GM20000 (cell line): ENCODE measurements around the gene FXYD6.

Experiments
- DNase-seq: peaks from one replicate; pipeline ENCODE4 v3.0.0; 2012; ENCODE audit warnings: low spot score
- TF ChIP-seq, protein P1 (sequence below): IDR thresholded peaks from 2 replicates; pipeline ENCODE4 v1.5.1; 2012; ENCODE audit warnings: mild to moderate bottlenecking, control low read depth; ENCODE audit errors: extremely low read depth, missing control alignments

FXYD6 gene

DNA sequence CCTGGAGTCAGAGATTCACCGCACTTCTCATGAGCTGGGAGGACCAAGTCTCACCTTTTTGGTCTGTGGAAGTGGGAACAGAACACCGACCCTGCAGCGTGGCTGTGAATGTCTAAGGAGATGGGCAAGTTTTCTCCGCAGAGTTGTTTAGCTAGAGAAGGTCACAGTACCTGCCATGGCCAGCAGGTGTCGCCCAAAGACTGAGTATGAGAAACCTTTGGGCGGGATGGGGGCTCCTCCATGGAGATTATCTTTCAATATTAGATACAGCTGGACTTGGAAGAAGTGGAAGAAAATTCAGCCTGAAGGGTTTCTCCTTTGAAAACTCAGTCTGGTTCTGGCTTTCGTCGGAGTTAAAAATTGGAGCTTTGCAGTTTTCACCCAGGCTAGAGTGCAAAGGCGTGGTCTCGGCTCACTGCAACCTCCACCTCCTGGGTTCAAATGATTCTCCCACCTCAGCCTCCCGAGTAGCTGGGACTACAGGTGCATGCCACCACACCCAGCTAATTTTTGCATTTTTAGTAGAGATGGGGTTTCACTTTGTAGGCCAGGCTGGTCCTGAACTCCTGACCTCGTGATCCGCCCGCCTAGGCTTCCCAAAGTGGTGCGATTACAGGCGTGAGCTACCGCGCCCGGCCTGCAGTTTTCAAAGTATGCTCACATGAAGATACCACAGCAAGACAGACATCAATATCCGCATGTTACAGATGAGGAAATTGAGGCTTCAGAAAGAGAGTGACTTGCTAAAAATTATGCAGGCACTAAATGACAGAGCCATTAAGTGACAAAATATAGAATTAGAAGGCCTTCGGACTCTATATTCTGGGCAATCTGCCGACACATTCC, 68.8 kb downstream of the FXYD6 start:
- TF ChIP-seq, protein P1, sequence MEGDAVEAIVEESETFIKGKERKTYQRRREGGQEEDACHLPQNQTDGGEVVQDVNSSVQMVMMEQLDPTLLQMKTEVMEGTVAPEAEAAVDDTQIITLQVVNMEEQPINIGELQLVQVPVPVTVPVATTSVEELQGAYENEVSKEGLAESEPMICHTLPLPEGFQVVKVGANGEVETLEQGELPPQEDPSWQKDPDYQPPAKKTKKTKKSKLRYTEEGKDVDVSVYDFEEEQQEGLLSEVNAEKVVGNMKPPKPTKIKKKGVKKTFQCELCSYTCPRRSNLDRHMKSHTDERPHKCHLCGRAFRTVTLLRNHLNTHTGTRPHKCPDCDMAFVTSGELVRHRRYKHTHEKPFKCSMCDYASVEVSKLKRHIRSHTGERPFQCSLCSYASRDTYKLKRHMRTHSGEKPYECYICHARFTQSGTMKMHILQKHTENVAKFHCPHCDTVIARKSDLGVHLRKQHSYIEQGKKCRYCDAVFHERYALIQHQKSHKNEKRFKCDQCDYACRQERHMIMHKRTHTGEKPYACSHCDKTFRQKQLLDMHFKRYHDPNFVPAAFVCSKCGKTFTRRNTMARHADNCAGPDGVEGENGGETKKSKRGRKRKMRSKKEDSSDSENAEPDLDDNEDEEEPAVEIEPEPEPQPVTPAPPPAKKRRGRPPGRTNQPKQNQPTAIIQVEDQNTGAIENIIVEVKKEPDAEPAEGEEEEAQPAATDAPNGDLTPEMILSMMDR: peak; percentile 64
- peak; percentile 78 for DNase-seq

DNA sequence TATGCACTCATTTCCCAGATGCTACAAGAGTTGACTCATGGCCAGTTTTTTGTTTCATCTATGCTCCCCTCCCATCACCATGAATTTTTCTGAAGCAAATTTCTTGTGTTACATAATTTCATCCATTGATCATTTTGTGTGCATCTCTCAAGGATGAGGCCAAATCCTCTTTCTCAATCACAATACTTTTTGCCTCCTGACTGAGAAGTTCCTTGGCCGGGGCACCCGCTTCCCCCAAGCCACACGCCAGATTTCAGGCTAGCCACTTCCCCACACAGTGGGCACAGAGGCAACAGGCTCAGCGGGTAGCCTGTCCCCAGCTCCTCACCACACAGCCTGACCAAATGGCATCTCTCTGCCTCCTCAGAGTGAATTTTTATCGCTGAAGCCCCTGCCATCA, 69.6 kb downstream of the FXYD6 start:
- DNase-seq: no peak
- TF ChIP-seq, protein P1: no peak

DNA sequence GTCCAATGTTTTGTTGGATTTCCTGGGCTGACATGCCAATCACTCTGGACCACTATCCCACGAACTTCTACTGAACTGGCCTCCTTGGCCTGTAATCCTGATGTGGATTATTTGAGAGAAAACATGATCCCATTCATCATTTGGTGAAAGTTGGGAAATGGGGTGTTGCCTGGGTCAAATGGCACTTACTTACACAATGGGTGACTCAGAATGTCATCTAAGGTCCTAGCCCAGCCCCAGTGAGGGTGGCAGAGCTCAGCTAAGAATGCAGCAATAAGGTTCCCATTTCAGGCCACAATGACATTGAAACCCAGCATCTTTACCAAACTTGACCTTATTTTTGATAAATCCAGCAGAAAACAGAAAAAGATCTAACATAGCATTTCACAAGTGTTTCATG, 71.4 kb downstream of the FXYD6 start:
- no peak for DNase-seq
- TF ChIP-seq, protein P1: no peak

DNA sequence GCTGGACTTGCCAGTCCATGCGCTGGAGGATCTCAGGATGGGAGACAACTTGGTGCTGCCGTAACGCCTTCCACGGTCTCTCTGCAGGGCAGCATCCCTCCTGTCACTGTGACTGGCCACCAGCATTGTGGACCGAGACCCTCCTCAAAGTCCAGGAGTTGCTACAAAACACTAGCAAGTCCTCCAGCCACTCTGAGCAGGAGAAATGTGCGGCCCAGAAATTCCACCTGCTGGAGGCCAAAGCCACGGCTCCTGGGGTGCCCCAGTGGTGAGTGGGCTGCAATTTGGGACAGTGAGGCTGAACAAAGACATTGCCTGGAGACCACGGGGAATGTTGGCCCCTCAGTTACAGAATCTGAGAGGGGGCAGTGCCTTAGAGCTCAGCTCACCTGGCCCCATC, 72.6 kb downstream of the FXYD6 start:
- TF ChIP-seq, protein P1: no peak
- DNase-seq: no peak

DNA sequence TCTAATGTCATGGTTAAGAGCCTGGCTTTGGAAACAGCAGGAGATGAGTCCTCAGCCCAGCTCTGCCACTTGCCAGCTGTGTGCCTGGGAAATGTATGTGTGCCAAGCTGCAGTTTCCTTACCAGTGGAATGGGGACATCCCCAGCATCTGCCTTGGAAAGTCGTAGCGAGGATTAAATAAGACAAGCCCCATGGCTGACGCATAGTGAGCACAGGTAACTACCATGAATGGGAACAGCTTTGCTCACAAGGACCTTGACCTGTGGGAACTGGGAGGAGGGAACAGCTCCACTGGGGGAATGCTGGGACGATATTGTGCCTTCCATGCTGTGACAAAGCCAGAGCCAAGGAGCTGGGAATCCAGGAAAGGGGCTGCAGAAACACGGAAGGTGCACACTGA, 76.8 kb downstream of the FXYD6 start:
- TF ChIP-seq, protein P1: no peak

DNA sequence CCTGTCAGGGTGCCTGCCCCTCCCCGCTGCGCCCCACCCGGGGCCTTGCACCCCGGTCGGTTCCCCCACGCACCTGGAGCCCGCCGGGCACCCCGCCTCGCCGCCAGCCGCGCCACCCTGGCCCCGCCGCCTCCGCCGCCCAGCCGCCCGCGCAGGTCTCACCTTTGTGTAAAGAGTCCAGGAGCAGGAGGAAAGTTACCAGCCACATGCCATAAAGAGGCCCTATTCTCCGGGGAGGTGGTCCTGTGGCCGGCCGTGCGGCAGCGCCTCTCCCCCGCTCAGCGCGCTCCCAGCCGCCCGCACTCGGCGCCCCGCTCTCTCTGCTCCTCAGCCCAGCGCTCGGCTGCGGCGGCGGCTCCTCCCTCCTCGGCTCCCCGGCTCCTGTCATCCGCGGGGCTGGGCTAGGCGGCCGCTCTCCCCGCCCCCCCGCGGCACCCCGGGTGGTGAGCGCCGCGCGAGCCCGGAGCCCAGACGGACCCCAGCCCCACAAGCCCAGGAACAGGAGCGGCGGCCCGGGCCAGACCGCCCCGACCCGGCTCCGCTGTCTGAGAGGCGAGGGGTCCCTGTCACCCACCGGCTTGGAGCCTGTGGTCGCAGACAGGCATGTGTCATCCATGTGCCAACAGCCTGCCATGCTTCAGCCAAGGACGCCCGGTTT, 79.5 kb downstream of the FXYD6 start, which contains the start of gene DSCAML1:
TSS of gene DSCAML1 (minus strand) at position 345 of the 658 bp plus-strand sequence. CDS start at position 208, 137 bp downstream.
- peak; percentile 63 for DNase-seq
- TF ChIP-seq, protein P1: no peak

More for the DNA sequence above, 76.8 kb downstream of the FXYD6 start:
- DNase-seq: no peak

DNA sequence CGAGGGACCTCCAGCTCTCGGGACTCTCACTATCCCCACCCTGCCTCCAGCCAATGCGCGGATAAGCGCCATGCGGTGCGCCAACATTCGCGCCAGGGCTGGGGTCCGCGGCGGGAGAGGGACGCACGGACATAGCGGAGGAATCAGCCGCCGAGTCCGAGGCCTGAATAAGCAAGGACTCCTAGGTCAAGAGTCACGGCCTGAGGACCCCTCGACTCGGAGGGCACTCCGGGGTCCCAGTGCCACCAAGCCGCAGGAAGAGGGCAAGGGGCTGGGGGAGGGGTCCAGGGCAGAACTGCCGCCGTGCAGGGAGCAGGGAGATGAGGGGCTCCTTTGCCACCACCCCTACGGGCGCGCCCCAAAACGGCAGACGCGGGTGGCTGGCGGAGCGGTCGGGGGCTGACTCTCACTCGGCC, 80.0 kb downstream of the FXYD6 start:
- TF ChIP-seq, protein P1: no peak

More for the DNA sequence above, 80.0 kb downstream of the FXYD6 start:
- peak; percentile 52 for DNase-seq
